Measurements from ENCODE around the gene AIRE. TPM values are rescaled to one million over a fixed set of nuclear protein-coding genes. Genes with fewer than 3 reads are reported as not detected.

The AIRE gene
- total RNA-seq, 1 experiment from 2014 or later, result not detected

GRCh38 chr21:44260791-44261631 is 24.7 kb upstream of the AIRE start:
- H3K27me3 ChIP-seq (replicated peaks), result no peaks in the 10 kb centered on the region; the same call in 1 of the 2 replicates
- H3K9me3 ChIP-seq (replicated peaks), result no peaks in the 10 kb centered on the region
- H3K4me1 ChIP-seq (replicated peaks), result no peaks in the 10 kb centered on the region
- H3K27ac ChIP-seq, result no peak overlapping the region
- H3K4me3 ChIP-seq, result no peak overlapping the region
- H3K36me3 ChIP-seq, result no peaks in the 10 kb centered on the region
- peak in 1 of 2 experiments; percentile 36 for DNase-seq (ENCODE audit: low read depth in 1 of 2, low spot score in 2 of 2)

- peak in 1 of 2 experiments; percentile 41 for DNase-seq (ENCODE audit: low read depth in 1 of 2, low spot score in 2 of 2)
- H3K27me3 ChIP-seq (replicated peaks), result no peaks in the 10 kb centered on the region; the same call in 1 of the 2 replicates
- H3K4me3 ChIP-seq, result no peak within 1 kb of the TSS
- H3K27ac ChIP-seq, result no peak within 1 kb of the TSS
- no peaks in the 10 kb centered on the region for H3K9me3 ChIP-seq (replicated peaks)
- no peaks in the 10 kb centered on the region for H3K4me1 ChIP-seq (replicated peaks)
- H3K36me3 ChIP-seq, result no peaks in the 10 kb centered on the region
Measured at GRCh38 chr21:44261675-44262295, 23.9 kb upstream of the AIRE start, which contains the start of gene DNMT3L. Gene DNMT3L (minus strand): TSS chr21:44261897. CDS start chr21:44261259, 638 bp downstream.

GRCh38 chr21:44262338-44263056 is 23.2 kb upstream of the AIRE start:
- Histone ChIP-seq H3K4me1 (replicated peaks) (no peaks in the 10 kb centered on the region), H3K9me3 (replicated peaks) (no peaks in the 10 kb centered on the region), H3K27ac (no peak overlapping the region), H3K27me3 (replicated peaks) (no peaks in the 10 kb centered on the region; the same call in 1 of the 2 replicates), H3K36me3 (no peaks in the 10 kb centered on the region), H3K4me3 (no peak overlapping the region)
- peak in 1 of 2 experiments; percentile 40 for DNase-seq (ENCODE audit: low read depth in 1 of 2, low spot score in 2 of 2)

GRCh38 chr21:44263221-44263760 is 22.4 kb upstream of the AIRE start:
- Histone ChIP-seq H3K27me3 (replicated peaks) (no peaks in the 10 kb centered on the region; the same call in 1 of the 2 replicates), H3K4me1 (replicated peaks) (no peaks in the 10 kb centered on the region), H3K9me3 (replicated peaks) (no peaks in the 10 kb centered on the region), H3K27ac (no peak overlapping the region), H3K4me3 (no peak overlapping the region), H3K36me3 (no peaks in the 10 kb centered on the region)
- DNase-seq (ENCODE audit: low read depth in 1 of 2, low spot score in 2 of 2), result peak in 1 of 2 experiments; percentile 40

GRCh38 chr21:44263768-44264167 is 21.9 kb upstream of the AIRE start:
- H3K4me1 ChIP-seq (replicated peaks), result no peaks in the 10 kb centered on the region
- H3K27me3 ChIP-seq (replicated peaks), result no peaks in the 10 kb centered on the region; the same call in 1 of the 2 replicates
- no peak overlapping the region for H3K4me3 ChIP-seq
- no peak for DNase-seq (ENCODE audit: low read depth in 1 of 2, low spot score in 2 of 2)
- H3K27ac ChIP-seq, result no peak overlapping the region
- no peaks in the 10 kb centered on the region for H3K9me3 ChIP-seq (replicated peaks)
- no peaks in the 10 kb centered on the region for H3K36me3 ChIP-seq

- DNase-seq (ENCODE audit: low read depth in 1 of 2, low spot score in 2 of 2), result peak in 1 of 2 experiments; percentile 36
- no peak overlapping the region for H3K4me3 ChIP-seq
- no peaks in the 10 kb centered on the region for H3K36me3 ChIP-seq
- no peaks in the 10 kb centered on the region for H3K4me1 ChIP-seq (replicated peaks)
- no peaks in the 10 kb centered on the region for H3K9me3 ChIP-seq (replicated peaks)
- no peak overlapping the region for H3K27ac ChIP-seq
- no peaks in the 10 kb centered on the region; the same call in 1 of the 2 replicates for H3K27me3 ChIP-seq (replicated peaks)
Measured at GRCh38 chr21:44265734-44266270, 19.9 kb upstream of the AIRE start.

GRCh38 chr21:44267655-44268142 is 18.0 kb upstream of the AIRE start:
- Histone ChIP-seq H3K4me1 (replicated peaks) (no peaks in the 10 kb centered on the region), H3K27ac (no peak overlapping the region), H3K36me3 (no peaks in the 10 kb centered on the region), H3K27me3 (replicated peaks) (no peaks in the 10 kb centered on the region), H3K9me3 (replicated peaks) (no peaks in the 10 kb centered on the region), H3K4me3 (no peak overlapping the region)
- peak in 1 of 2 experiments; percentile 38 for DNase-seq (ENCODE audit: low read depth in 1 of 2, low spot score in 2 of 2)

- no peaks in the 10 kb centered on the region for H3K9me3 ChIP-seq (replicated peaks)
- no peak for DNase-seq (ENCODE audit: low read depth in 1 of 2, low spot score in 2 of 2)
- H3K27ac ChIP-seq, result no peak overlapping the region
- H3K27me3 ChIP-seq (replicated peaks), result no peaks in the 10 kb centered on the region; the same call in 1 of the 2 replicates
- no peaks in the 10 kb centered on the region for H3K4me1 ChIP-seq (replicated peaks)
- no peak overlapping the region for H3K4me3 ChIP-seq
- H3K36me3 ChIP-seq, result no peaks in the 10 kb centered on the region
Measured at GRCh38 chr21:44269090-44269489, 16.6 kb upstream of the AIRE start.

- no peaks in the 10 kb centered on the region for H3K4me1 ChIP-seq (replicated peaks)
- no peak overlapping the region for H3K4me3 ChIP-seq
- DNase-seq (ENCODE audit: low read depth in 1 of 2, low spot score in 2 of 2), result no peak
- H3K36me3 ChIP-seq, result no peaks in the 10 kb centered on the region
- no peak overlapping the region for H3K27ac ChIP-seq
- no peaks in the 10 kb centered on the region for H3K9me3 ChIP-seq (replicated peaks)
- no peaks in the 10 kb centered on the region; the same call in none of the 2 replicates for H3K27me3 ChIP-seq (replicated peaks)
Measured at GRCh38 chr21:44271558-44272283, 14.0 kb upstream of the AIRE start.

GRCh38 chr21:44272284-44272858 is 13.3 kb upstream of the AIRE start:
- Histone ChIP-seq H3K9me3 (replicated peaks) (no peaks in the 10 kb centered on the region), H3K4me3 (no peak overlapping the region), H3K27ac (no peak overlapping the region), H3K4me1 (replicated peaks) (no peaks in the 10 kb centered on the region), H3K36me3 (no peaks in the 10 kb centered on the region), H3K27me3 (replicated peaks) (no peaks in the 10 kb centered on the region; the same call in none of the 2 replicates)
- DNase-seq (ENCODE audit: low read depth in 1 of 2, low spot score in 2 of 2), result no peak

GRCh38 chr21:44273046-44273445 is 12.6 kb upstream of the AIRE start:
- Histone ChIP-seq H3K36me3 (no peaks in the 10 kb centered on the region), H3K4me3 (no peak overlapping the region), H3K27ac (no peak overlapping the region), H3K27me3 (replicated peaks) (no peaks in the 10 kb centered on the region; the same call in none of the 2 replicates), H3K4me1 (replicated peaks) (no peaks in the 10 kb centered on the region), H3K9me3 (replicated peaks) (no peaks in the 10 kb centered on the region)
- no peak for DNase-seq (ENCODE audit: low read depth in 1 of 2, low spot score in 2 of 2)

- Histone ChIP-seq H3K9me3 (replicated peaks) (no peaks in the 10 kb centered on the region), H3K36me3 (no peaks in the 10 kb centered on the region), H3K27me3 (replicated peaks) (no peaks in the 10 kb centered on the region; the same call in none of the 2 replicates), H3K4me1 (replicated peaks) (no peaks in the 10 kb centered on the region), H3K4me3 (no peak overlapping the region), H3K27ac (no peak overlapping the region)
- no peak for DNase-seq (ENCODE audit: low read depth in 1 of 2, low spot score in 2 of 2)
Measured at GRCh38 chr21:44275041-44275440, 10.6 kb upstream of the AIRE start.
